GM23248 (cell line): ENCODE data around the gene KLF2.

Experiments used
- EZH2 ChIP-seq: fragments of 200-600 bp; sonication (generic); IDR thresholded peaks from 2 replicates; pipeline ENCODE4 v1.6.1; 2018; ENCODE audit warnings: antibody characterized with exemption, mild to moderate bottlenecking; ENCODE audit not compliant: insufficient read depth, poor library complexity, severe bottlenecking
- EZH2phosphoT487 ChIP-seq: fragments of 200-600 bp; sonication (generic); IDR thresholded peaks from 2 replicates; pipeline ENCODE4 v1.6.1; 2018; ENCODE audit warnings: antibody characterized with exemption, moderate library complexity, mild to moderate bottlenecking, low read depth; ENCODE audit not compliant: insufficient read depth

DNA sequence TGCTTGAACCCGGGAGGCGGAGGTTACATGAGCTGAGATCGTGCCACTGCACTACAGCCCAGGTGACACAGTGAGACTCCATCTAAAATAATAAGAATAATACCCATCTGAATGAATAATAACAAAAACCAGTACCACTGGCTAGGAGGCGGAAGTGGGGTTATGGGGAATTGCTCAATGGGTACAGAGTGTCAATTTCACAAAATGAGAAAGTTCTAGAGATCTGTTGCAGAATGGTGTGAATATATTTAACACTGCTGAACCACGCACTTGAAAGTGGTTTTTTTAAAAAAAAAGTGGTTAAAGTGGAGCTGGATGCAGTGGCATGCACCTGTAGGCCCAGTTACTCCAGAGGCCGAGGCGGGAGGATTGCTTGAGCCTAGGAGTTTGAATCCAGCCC lies 18.5 kb downstream of the KLF2 start:
- no peak for TF ChIP-seq EZH2
- TF ChIP-seq EZH2phosphoT487: no peak
